ENCODE measurements around the gene SPINK5. TPM values are rescaled to one million over a fixed set of nuclear protein-coding genes. Genes with fewer than 3 reads are reported as not detected.

Gene SPINK5
- total RNA-seq, 4 donors from 2014 or later: 0.39 to 1.3 (median 0.97) TPM

DNA sequence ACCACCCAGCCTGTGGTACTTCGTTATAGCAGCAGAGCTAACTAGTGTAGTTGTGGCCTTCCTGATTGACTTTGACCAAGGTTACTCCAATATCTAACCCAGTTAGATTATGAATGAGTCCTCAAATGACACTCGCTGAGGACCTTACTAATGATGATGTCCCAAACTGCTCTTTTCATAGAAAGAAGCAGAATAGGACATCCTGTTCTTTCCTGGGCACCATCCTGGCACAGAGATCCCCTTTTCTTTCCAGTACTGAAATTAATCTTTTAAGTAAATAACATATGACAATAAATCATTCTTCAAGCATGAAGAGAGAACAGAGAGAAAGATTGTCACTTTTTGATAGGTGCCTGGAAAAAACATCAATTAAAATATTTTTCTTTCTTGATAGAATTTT, 77.9 kb downstream of the SPINK5 start:
- Histone ChIP-seq H3K27ac (no peak overlapping the region), H3K9me3 (no peaks in the 10 kb centered on the region), H3K4me3 (no peak overlapping the region), H3K4me1 (no peaks in the 10 kb centered on the region), H3K27me3 (no peaks in the 10 kb centered on the region), H3K36me3 (no peaks in the 10 kb centered on the region)
- 82 to 84% methylated on average over 2 of the region's 2 CpGs for WGBS, 2 donors
- DNase-seq (ENCODE audit: low spot score in 2 of 2): no peak
- no peak for TF ChIP-seq POLR2A (IDR thresholded peaks at IDR 0.05)
- no peak for TF ChIP-seq EP300 (IDR thresholded peaks at IDR 0.05)
- TF ChIP-seq, protein P1, sequence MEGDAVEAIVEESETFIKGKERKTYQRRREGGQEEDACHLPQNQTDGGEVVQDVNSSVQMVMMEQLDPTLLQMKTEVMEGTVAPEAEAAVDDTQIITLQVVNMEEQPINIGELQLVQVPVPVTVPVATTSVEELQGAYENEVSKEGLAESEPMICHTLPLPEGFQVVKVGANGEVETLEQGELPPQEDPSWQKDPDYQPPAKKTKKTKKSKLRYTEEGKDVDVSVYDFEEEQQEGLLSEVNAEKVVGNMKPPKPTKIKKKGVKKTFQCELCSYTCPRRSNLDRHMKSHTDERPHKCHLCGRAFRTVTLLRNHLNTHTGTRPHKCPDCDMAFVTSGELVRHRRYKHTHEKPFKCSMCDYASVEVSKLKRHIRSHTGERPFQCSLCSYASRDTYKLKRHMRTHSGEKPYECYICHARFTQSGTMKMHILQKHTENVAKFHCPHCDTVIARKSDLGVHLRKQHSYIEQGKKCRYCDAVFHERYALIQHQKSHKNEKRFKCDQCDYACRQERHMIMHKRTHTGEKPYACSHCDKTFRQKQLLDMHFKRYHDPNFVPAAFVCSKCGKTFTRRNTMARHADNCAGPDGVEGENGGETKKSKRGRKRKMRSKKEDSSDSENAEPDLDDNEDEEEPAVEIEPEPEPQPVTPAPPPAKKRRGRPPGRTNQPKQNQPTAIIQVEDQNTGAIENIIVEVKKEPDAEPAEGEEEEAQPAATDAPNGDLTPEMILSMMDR (IDR thresholded peaks at IDR 0.05): no peak

DNA sequence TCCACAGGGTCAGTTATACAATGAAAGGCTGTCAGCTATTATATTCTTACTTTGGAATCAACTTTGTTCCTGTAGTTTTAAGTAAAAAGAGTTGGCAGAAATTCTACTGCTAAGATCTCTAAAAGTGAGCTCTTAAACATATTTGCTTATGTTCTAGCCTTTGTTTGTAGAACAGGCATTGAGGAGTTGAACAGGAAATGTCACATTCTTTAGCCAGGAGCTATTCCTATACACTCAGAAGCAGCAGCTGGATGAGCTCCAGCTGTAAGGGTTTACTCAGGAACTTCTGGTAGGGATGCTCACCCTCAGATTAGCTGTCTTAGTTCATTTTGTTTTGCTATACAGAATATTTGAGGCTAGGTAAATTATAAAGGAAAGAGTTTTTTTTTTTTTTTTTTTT, 82.1 kb downstream of the SPINK5 start:
- H3K9me3 ChIP-seq: no peaks in the 10 kb centered on the region
- H3K4me1 ChIP-seq: no peaks in the 10 kb centered on the region
- TF ChIP-seq, protein P1 (IDR thresholded peaks at IDR 0.05): no peak
- TF ChIP-seq POLR2A (IDR thresholded peaks at IDR 0.05) (no peak), EP300 (IDR thresholded peaks at IDR 0.05) (no peak)
- H3K4me3 ChIP-seq: no peak overlapping the region
- H3K36me3 ChIP-seq: no peaks in the 10 kb centered on the region
- no peak overlapping the region for H3K27ac ChIP-seq
- DNase-seq (ENCODE audit: low spot score in 2 of 2): no peak
- H3K27me3 ChIP-seq: no peaks in the 10 kb centered on the region

DNA sequence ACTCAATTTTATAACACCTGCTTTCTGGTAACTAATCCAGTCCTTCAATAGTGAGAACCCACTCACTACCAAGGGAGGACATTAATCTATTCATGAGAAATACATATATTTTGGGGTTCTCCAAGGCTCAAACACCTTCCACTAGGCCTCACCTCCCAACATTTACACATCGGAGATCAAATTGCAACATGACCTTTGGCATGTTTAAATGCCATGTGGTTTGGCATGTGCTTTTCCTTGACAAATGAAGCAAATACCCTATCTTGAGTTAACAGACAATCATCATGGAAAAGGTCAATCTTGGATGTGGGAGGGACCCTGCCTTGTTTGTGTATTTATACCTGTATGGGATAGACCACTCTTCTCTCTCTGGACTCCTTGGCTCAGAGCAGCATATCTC, 82.7 kb downstream of the SPINK5 start:
- WGBS, 2 donors: 95 to 100% methylated on average over 1 of the region's 1 CpG
- H3K4me1 ChIP-seq: no peaks in the 10 kb centered on the region
- H3K27ac ChIP-seq: no peak overlapping the region
- no peaks in the 10 kb centered on the region for H3K9me3 ChIP-seq
- no peaks in the 10 kb centered on the region for H3K27me3 ChIP-seq
- no peak for TF ChIP-seq EP300 (IDR thresholded peaks at IDR 0.05)
- TF ChIP-seq, protein P1 (IDR thresholded peaks at IDR 0.05): no peak
- TF ChIP-seq POLR2A (IDR thresholded peaks at IDR 0.05): no peak
- DNase-seq (ENCODE audit: low spot score in 2 of 2): no peak
- H3K4me3 ChIP-seq: no peak overlapping the region
- H3K36me3 ChIP-seq: no peaks in the 10 kb centered on the region

DNA sequence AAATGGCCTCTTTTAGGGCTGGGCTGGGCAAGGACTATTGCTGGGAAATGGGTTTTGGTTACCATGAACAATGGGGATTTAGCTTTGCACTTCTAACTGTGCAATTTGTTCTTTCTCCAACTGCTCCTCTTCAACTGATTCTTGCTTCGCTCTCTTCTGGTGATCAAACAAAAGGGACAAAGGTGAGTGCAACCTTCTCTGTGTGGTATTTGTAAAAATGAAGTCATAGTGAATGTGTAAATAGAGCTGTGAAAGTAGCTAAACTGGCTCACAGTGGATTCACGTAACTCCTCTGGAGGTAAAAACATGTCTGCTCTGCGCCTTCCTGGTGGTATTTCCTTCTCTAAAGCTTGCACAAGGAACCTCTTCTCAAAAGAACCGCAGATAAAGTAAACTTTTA, 83.6 kb downstream of the SPINK5 start:
- 90 to 91% methylated on average over 4 of the region's 4 CpGs for WGBS, 2 donors
- TF ChIP-seq EP300 (IDR thresholded peaks at IDR 0.05): no peak
- TF ChIP-seq, protein P1 (IDR thresholded peaks at IDR 0.05): no peak
- no peak for TF ChIP-seq POLR2A (IDR thresholded peaks at IDR 0.05)

DNA sequence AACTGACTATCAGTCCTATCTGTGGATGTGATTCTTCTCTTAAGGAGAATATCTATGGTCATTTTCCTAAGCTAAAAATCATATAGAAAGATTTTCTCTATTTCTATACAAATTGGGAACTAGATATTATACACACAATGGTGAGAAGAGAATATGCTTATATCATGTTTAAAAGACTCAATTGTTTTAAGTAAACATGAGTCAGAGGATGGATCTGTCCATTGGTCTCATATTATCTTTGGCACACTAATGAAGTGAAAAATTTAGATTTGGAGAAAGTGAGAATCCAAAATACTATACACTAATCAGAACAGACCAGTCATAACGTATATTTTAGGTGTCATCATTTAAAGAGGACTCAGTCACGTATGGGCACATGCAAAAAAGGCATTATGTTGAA, 88.1 kb downstream of the SPINK5 start:
- WGBS, 2 donors: 74 to 76% methylated on average over 2 of the region's 2 CpGs
- H3K27ac ChIP-seq: no peak overlapping the region
- H3K4me1 ChIP-seq: no peaks in the 10 kb centered on the region
- H3K4me3 ChIP-seq: no peak overlapping the region
- H3K36me3 ChIP-seq: no peaks in the 10 kb centered on the region
- H3K9me3 ChIP-seq: no peaks in the 10 kb centered on the region
- H3K27me3 ChIP-seq: no peaks in the 10 kb centered on the region
- no peak for DNase-seq (ENCODE audit: low spot score in 2 of 2)
- TF ChIP-seq, protein P1 (IDR thresholded peaks at IDR 0.05): no peak
- TF ChIP-seq EP300 (IDR thresholded peaks at IDR 0.05) (no peak), POLR2A (IDR thresholded peaks at IDR 0.05) (no peak)

More for the DNA sequence above, 83.6 kb downstream of the SPINK5 start:
- Histone ChIP-seq H3K4me3 (no peak overlapping the region), H3K27ac (no peak overlapping the region), H3K27me3 (no peaks in the 10 kb centered on the region), H3K36me3 (no peaks in the 10 kb centered on the region), H3K9me3 (no peaks in the 10 kb centered on the region), H3K4me1 (no peaks in the 10 kb centered on the region)
- no peak for DNase-seq (ENCODE audit: low spot score in 2 of 2)

All from tibial nerve (tissue), 4 donors.